Keratinocyte (primary cell): Measurements from ENCODE around the gene CERK. TPM values are rescaled to one million over a fixed set of nuclear protein-coding genes. Genes with fewer than 3 reads are reported as not detected.

Experiments
- DNase-seq: peaks from one replicate; pipeline ENCODE4 v3.0.0-alpha.2; 2011; ENCODE audit warnings: low read depth, missing footprints, low spot score
- FAIRE-seq: peaks from 2 replicates; lab custom pipeline; 2011; peaks lifted over from hg19 to GRCh38; lab: Jason Lieb, UNC
- H2AFZ ChIP-seq: 2 replicates; pipeline ENCODE4 v1.6.0; 2012; ENCODE audit warnings: low read length, control low read depth, inconsistent platforms; ENCODE audit not compliant: control insufficient read depth
- H3K27ac ChIP-seq: 2 replicates; pipeline ENCODE4 v1.5.1; 2011; ENCODE audit warnings: low read length; ENCODE audit not compliant: control insufficient read depth, insufficient read depth
- H3K27me3 ChIP-seq: 3 replicates; pipeline ENCODE4 v1.6.0; 2011; ENCODE audit warnings: low read length; ENCODE audit not compliant: control insufficient read depth, insufficient read depth; ENCODE audit errors: extremely low read depth
- H3K36me3 ChIP-seq, 2 experiments: 2 replicates in 1 of 2; 3 replicates in 1 of 2; pipeline ENCODE4 v1.5.1; 2011; ENCODE audit warnings: low read length in 2 of 2, mild to moderate bottlenecking in 1 of 2; ENCODE audit not compliant: control insufficient read depth in 2 of 2, insufficient read depth in 2 of 2; ENCODE audit errors: extremely low read depth in 1 of 2
- H3K4me1 ChIP-seq: 3 replicates; pipeline ENCODE4 v1.5.1; 2011; ENCODE audit warnings: low read length; ENCODE audit not compliant: control insufficient read depth, insufficient read depth; ENCODE audit errors: extremely low read depth
- H3K4me2 ChIP-seq: 3 replicates; pipeline ENCODE4 v1.6.0; 2011; ENCODE audit warnings: low read depth, low read length; ENCODE audit not compliant: control insufficient read depth, insufficient read depth; ENCODE audit errors: extremely low read depth
- H3K4me3 ChIP-seq, 3 experiments: fragments of 200-600 bp in 1 of 3; sonication (generic) in 1 of 3; 2 replicates in 2 of 3; 3 replicates in 1 of 3; pipeline ENCODE4 v1.5.1; 2011 to 2016; ENCODE audit warnings: low read length in 3 of 3, mild to moderate bottlenecking in 3 of 3, control low read depth in 2 of 3, inconsistent platforms in 1 of 3, low read depth in 1 of 3, mixed read lengths in 1 of 3, mixed run types in 1 of 3, moderate library complexity in 1 of 3; ENCODE audit not compliant: control insufficient read depth in 2 of 3, insufficient read depth in 2 of 3; ENCODE audit errors: extremely low read depth in 1 of 3
- H3K79me2 ChIP-seq: 2 replicates; pipeline ENCODE4 v1.6.0; 2012; ENCODE audit warnings: low read length; ENCODE audit not compliant: control insufficient read depth, insufficient read depth
- H3K9ac ChIP-seq: 3 replicates; pipeline ENCODE4 v1.6.0; 2011; ENCODE audit warnings: low read length; ENCODE audit not compliant: control insufficient read depth, insufficient read depth; ENCODE audit errors: extremely low read depth
- H3K9me1 ChIP-seq: 3 replicates; pipeline ENCODE4 v1.6.0; 2011; ENCODE audit warnings: low read length; ENCODE audit not compliant: control insufficient read depth, insufficient read depth; ENCODE audit errors: extremely low read depth
- H3K9me3 ChIP-seq: 2 replicates; pipeline ENCODE4 v1.5.1; 2012; ENCODE audit warnings: low read depth, low read length; ENCODE audit not compliant: control insufficient read depth
- H4K20me1 ChIP-seq: 3 replicates; pipeline ENCODE4 v1.6.0; 2011; ENCODE audit warnings: low read length; ENCODE audit not compliant: control insufficient read depth, insufficient read depth; ENCODE audit errors: extremely low read depth
- EZH2 ChIP-seq: IDR thresholded peaks from one replicate; pipeline ENCODE4 v1.6.1; 2012; ENCODE audit warnings: inconsistent platforms, mild to moderate bottlenecking, low read length, moderate library complexity
- dilution Hi-C: fragments of 300-500 bp; cut with MboI; formaldehyde crosslinking; loops from one replicate; pipeline ENCODE4 v1.7.0; 2020; ENCODE audit warnings: low sequenced_read_pairs; ENCODE audit not compliant: extremely low pct_ligation_motif_present
- polyA plus RNA-seq, 5 experiments: library from polyadenylated mRNA; depleted of rRNA in 3 of 5; stranded (reverse) in 3 of 5; stranded (forward) in 1 of 5; unstranded in 1 of 5; fragments of >200 nt; gene quantifications; 1 replicate in 1 of 5; 2 replicates in 3 of 5; 3 replicates in 1 of 5; pipeline versions ENCODE4 v1.2.1 to v1.2.3, GENCODE V29; 2011 to 2012; ENCODE audit warnings: missing spikeins in 2 of 5, low read depth in 1 of 5, low replicate concordance in 1 of 5
- TF ChIP-seq, protein P1 (sequence below), 3 experiments: IDR thresholded peaks in 1 of 3; conservative IDR thresholded peaks in 1 of 3; optimal IDR thresholded peaks in 1 of 3; 2 replicates in 2 of 3; 3 replicates in 1 of 3; pipeline versions ENCODE3 to v1.5.1; 2011; ENCODE audit warnings: low read length in 3 of 3, mild to moderate bottlenecking in 3 of 3, moderate library complexity in 2 of 3, control low read depth in 1 of 3, inconsistent platforms in 1 of 3; ENCODE audit not compliant: insufficient read depth in 2 of 3; ENCODE audit errors: extremely low read depth in 1 of 3

Gene CERK
- polyA plus RNA-seq, 1 donor (not counting 4 experiments of a cell fraction or from before 2014, with no cell fraction given): 11.9 TPM

DNA sequence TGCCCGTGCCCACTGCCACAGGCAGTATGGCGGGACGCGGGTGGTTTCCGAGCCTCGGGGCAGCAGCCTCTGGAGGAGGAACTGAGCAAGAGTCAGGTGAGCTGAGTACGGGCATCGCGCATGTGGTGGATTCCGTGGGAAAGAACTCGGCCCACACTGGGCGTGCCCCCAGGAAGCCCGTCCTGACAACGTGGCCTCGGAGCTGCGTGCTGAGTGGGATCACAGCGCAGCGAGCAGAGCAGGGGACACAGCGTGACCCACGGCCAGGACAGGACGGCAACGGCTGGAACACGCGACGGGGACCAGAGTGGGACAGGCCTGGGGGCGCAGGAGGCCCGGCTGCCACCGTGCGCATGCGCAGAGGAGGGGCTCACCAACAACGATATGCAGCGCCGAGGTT lies 36.8 kb downstream of the CERK start:
- TF ChIP-seq, protein P1, sequence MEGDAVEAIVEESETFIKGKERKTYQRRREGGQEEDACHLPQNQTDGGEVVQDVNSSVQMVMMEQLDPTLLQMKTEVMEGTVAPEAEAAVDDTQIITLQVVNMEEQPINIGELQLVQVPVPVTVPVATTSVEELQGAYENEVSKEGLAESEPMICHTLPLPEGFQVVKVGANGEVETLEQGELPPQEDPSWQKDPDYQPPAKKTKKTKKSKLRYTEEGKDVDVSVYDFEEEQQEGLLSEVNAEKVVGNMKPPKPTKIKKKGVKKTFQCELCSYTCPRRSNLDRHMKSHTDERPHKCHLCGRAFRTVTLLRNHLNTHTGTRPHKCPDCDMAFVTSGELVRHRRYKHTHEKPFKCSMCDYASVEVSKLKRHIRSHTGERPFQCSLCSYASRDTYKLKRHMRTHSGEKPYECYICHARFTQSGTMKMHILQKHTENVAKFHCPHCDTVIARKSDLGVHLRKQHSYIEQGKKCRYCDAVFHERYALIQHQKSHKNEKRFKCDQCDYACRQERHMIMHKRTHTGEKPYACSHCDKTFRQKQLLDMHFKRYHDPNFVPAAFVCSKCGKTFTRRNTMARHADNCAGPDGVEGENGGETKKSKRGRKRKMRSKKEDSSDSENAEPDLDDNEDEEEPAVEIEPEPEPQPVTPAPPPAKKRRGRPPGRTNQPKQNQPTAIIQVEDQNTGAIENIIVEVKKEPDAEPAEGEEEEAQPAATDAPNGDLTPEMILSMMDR (optimal IDR thresholded peaks at IDR 0.05 in 1 of 3, IDR thresholded peaks at IDR 0.05 in 1 of 3, conservative IDR thresholded peaks at IDR 0.05 in 1 of 3; ENCODE audit: extremely low read depth in 1 of 3, insufficient read depth in 2 of 3, low read length in 3 of 3): no peak
- TF ChIP-seq EZH2: no peak
- FAIRE-seq (no peak), DNase-seq (no peak)
- Histone ChIP-seq H3K9me3 (no peaks in the 10 kb centered on the region), H3K27ac (no peak overlapping the region), H3K9ac (no peak overlapping the region), H3K79me2 (no peaks in the 10 kb centered on the region), H3K36me3 (peaks cover 13 to 20% of the 10 kb centered on the region in 2 experiments), H3K4me3 (no peak overlapping the region), H3K4me2 (no peak overlapping the region), H3K27me3 (no peaks in the 10 kb centered on the region), H2AFZ (no peak overlapping the region), H3K4me1 (no peaks in the 10 kb centered on the region), H3K9me1 (no peaks in the 10 kb centered on the region), H4K20me1 (no peaks in the 10 kb centered on the region)
- dilution Hi-C loops: no loop called here

DNA sequence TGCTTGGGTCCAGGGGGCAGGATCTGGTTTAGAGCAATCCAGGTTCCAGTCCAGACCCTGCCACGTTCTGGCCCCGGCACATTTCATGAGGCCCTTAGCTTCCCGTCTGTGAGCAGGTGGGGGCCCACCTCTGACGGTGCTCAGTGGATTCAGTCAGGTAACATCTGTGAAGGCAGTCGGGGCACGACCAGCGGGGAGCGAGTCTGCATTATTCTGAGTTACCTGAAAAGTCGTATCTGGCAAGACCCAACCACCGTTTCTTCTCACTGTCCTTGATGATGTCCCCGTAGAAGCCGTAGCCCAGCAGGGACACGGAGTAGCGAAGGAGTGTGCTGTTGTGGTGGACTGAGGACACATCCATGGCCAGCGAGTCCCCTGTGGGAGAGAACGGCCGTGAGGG lies 39.0 kb downstream of the CERK start:
- dilution Hi-C loops: no loop called here

More for the DNA sequence above, 39.0 kb downstream of the CERK start:
- Histone ChIP-seq H3K79me2 (no peaks in the 10 kb centered on the region), H3K4me1 (no peaks in the 10 kb centered on the region), H3K4me2 (no peak overlapping the region), H3K4me3 (no peak overlapping the region), H3K9ac (no peak overlapping the region), H4K20me1 (no peaks in the 10 kb centered on the region), H3K9me3 (no peaks in the 10 kb centered on the region), H3K36me3 (peaks cover 18% of the 10 kb centered on the region in 2 experiments), H3K27ac (no peak overlapping the region), H3K9me1 (no peaks in the 10 kb centered on the region), H2AFZ (no peak overlapping the region), H3K27me3 (no peaks in the 10 kb centered on the region)
- TF ChIP-seq, protein P1 (optimal IDR thresholded peaks at IDR 0.05 in 1 of 3, IDR thresholded peaks at IDR 0.05 in 1 of 3, conservative IDR thresholded peaks at IDR 0.05 in 1 of 3; ENCODE audit: extremely low read depth in 1 of 3, insufficient read depth in 2 of 3, low read length in 3 of 3): no peak
- TF ChIP-seq EZH2: no peak
- FAIRE-seq (no peak), DNase-seq (no peak)
